Measurements from ENCODE around the gene ATP6V1G3. TPM values are rescaled to one million over a fixed set of nuclear protein-coding genes. Genes with fewer than 3 reads are reported as not detected.

ATP6V1G3 gene
- total and polyA plus RNA-seq, 9 of the 15 experiments (the other 6 are each of a cell fraction or from before 2014, with no cell fraction given) = 0.32 TPM; not detected in 8

- no peak overlapping the region for H3K4me2 ChIP-seq (ENCODE audit: insufficient read depth, low read length)
- no peak overlapping the region for H3K27ac ChIP-seq (ENCODE audit: extremely low read depth, low read depth, low read length)
- H3K9ac ChIP-seq (ENCODE audit: insufficient read depth in 1 of 2, low read depth in 2 of 2, low read length in 2 of 2) = no peak overlapping the region
- intact Hi-C loops (cut with micrococcal nuclease) (no loop called here), in situ Hi-C loops (cut with MboI) (no loop called here)
- ATAC-seq = no peak
- H4K20me1 ChIP-seq (replicated peaks; ENCODE audit: control insufficient read depth, insufficient read depth, low read length) = no peaks in the 10 kb centered on the region
- H3K79me2 ChIP-seq (ENCODE audit: control insufficient read depth, insufficient read depth, low read length) = no peaks in the 10 kb centered on the region
- no peak overlapping the region for H2AFZ ChIP-seq (ENCODE audit: low read depth, low read length)
- H3K36me3 ChIP-seq (ENCODE audit: control insufficient read depth, insufficient read depth, low read length) = no peaks in the 10 kb centered on the region
- H3K9me3 ChIP-seq (replicated peaks; ENCODE audit: control insufficient read depth, insufficient read depth, low read depth, low read length) = no peaks in the 10 kb centered on the region
- ChIA-PET POLR2A (no interaction called here), CTCF (ENCODE audit: low intra/inter-chr PET ratio) (no interaction called here)
- FAIRE-seq = no peak
- TF ChIP-seq POLR2AphosphoS5 (IDR thresholded peaks at IDR 0.05; ENCODE audit: control insufficient read depth, insufficient read depth, low read depth, low read length) (no peak), RB1 (IDR thresholded peaks at IDR 0.05; ENCODE audit: low read depth) (no peak), E2F8 (IDR thresholded peaks at IDR 0.05; ENCODE audit: low read depth, partially characterized antibody) (no peak), BCLAF1 (IDR thresholded peaks at IDR 0.05; ENCODE audit: borderline replicate concordance in 1 of 2, control insufficient read depth in 1 of 2, low read depth in 2 of 2, low read length in 1 of 2) (no peak), MIER1 (IDR thresholded peaks at IDR 0.05; ENCODE audit: low read depth) (no peak), SMARCC2 (IDR thresholded peaks at IDR 0.05; ENCODE audit: low read depth) (no peak), ZNF444 (CRISPR knock-in tag; IDR thresholded peaks at IDR 0.05) (no peak), FOXP4 (CRISPR knock-in tag; IDR thresholded peaks at IDR 0.05; ENCODE audit: borderline replicate concordance) (no peak), FOS (IDR thresholded peaks at IDR 0.05; ENCODE audit: extremely low read depth, insufficient read length) (no peak), E2F4 (CRISPR knock-in tag; IDR thresholded peaks at IDR 0.05; ENCODE audit: low read depth) (no peak), TAF9B (IDR thresholded peaks at IDR 0.05; ENCODE audit: partially characterized antibody) (no peak)
- no peak overlapping the region for H3K4me3 ChIP-seq
- BruUV-seq (replicated peaks) = no TSS peak
- H3K27me3 ChIP-seq (ENCODE audit: control insufficient read depth in 2 of 2, insufficient read depth in 2 of 2, low read length in 2 of 2) = no peaks in the 10 kb centered on the region
- DNase-seq (ENCODE audit: extremely low read depth in 1 of 4, low spot score in 3 of 4) = no peak
- H3K9me1 ChIP-seq (ENCODE audit: control insufficient read depth, insufficient read depth, low read length) = no peaks in the 10 kb centered on the region
- H3K4me1 ChIP-seq (replicated peaks in 1 of 2; ENCODE audit: control insufficient read depth in 2 of 2, insufficient read depth in 2 of 2, low read length in 2 of 2) = peaks cover 0 to 8% of the 10 kb centered on the region in 2 experiments; a peak in 2 of 5 replicates
Observed at GRCh38 chr1:198483645-198484044, 56.8 kb downstream of the ATP6V1G3 start.

Measured in K562 (cell line).